Neural cell (in vitro differentiated cells): ENCODE data around the gene REPS2.

Experiments
- CTCF ChIP-seq: fragments of 450-650 bp; IDR thresholded peaks from 2 replicates; pipeline ENCODE4 v1.5.1; 2014; ENCODE audit warnings: antibody characterized with exemption, mild to moderate bottlenecking, moderate library complexity; ENCODE audit not compliant: poor library complexity, severe bottlenecking
- TAF1 ChIP-seq: IDR thresholded peaks from 2 replicates; pipeline ENCODE4 v1.6.1; 2012; ENCODE audit warnings: low read depth

- TF ChIP-seq CTCF = no peak
- TF ChIP-seq TAF1 = no peak
Observed at GRCh38 chrX:17182317-17182716, 235.9 kb downstream of the REPS2 start.
